HepG2 (cell line): ENCODE results near the gene TXNL4A. TPM values are rescaled to one million over a fixed set of nuclear protein-coding genes. Genes with fewer than 3 reads are reported as not detected.

Source experiments
- AGO2 ChIP-seq: fragments of 200-400 bp; formaldehyde crosslinking; optimal IDR thresholded peaks from 2 replicates; pipeline ENCODE3; 2017; ENCODE audit warnings: mild to moderate bottlenecking, low read depth, low read length, moderate library complexity
- ARNT2 ChIP-seq: sonication (generic); formaldehyde crosslinking; IDR thresholded peaks from 2 replicates; pipeline ENCODE4 v1.8.0; 2022; ENCODE audit warnings: mild to moderate bottlenecking, low read depth, missing genetic modification reagents, moderate library complexity
- ARNTL ChIP-seq: sonication (generic); formaldehyde crosslinking; IDR thresholded peaks from 2 replicates; pipeline ENCODE4 v1.4.0; 2020; ENCODE audit warnings: mild to moderate bottlenecking, missing genetic modification reagents
- CEBPG ChIP-seq: IDR thresholded peaks from 2 replicates; pipeline ENCODE4 v1.6.1; 2016
- CHD2 ChIP-seq: IDR thresholded peaks from 2 replicates; pipeline ENCODE4 v1.6.1; 2011; ENCODE audit warnings: low read depth, low read length, improper control_type of control experiment
- EEA1 ChIP-seq: sonication (generic); formaldehyde crosslinking; IDR thresholded peaks from 2 replicates; pipeline ENCODE4 v1.5.1; 2020; ENCODE audit warnings: mild to moderate bottlenecking, missing genetic modification reagents, borderline replicate concordance
- HNRNPK ChIP-seq: fragments of 200-400 bp; formaldehyde crosslinking; IDR thresholded peaks from 2 replicates; pipeline ENCODE4 v1.6.1; 2018; ENCODE audit warnings: low read length, low read depth, moderate library complexity, mild to moderate bottlenecking; ENCODE audit not compliant: poor library complexity, severe bottlenecking
- HNRNPLL ChIP-seq: fragments of 200-400 bp; formaldehyde crosslinking; IDR thresholded peaks from 2 replicates; pipeline ENCODE4 v1.6.1; 2017; ENCODE audit warnings: mild to moderate bottlenecking, low read depth, low read length; ENCODE audit not compliant: poor library complexity, severe bottlenecking
- JDP2 ChIP-seq: sonication (generic); formaldehyde crosslinking; IDR thresholded peaks from 2 replicates; pipeline ENCODE4 v1.8.1; 2022; ENCODE audit warnings: missing genetic modification reagents, borderline replicate concordance
- MLXIP ChIP-seq: sonication (generic); formaldehyde crosslinking; IDR thresholded peaks from 2 replicates; pipeline ENCODE4 v1.9.0; 2021; ENCODE audit warnings: missing genetic modification reagents, borderline replicate concordance
- REL ChIP-seq: sonication (generic); formaldehyde crosslinking; conservative IDR thresholded peaks from 2 replicates; pipeline ENCODE4 v1.8.0; 2022; ENCODE audit warnings: mild to moderate bottlenecking, missing genetic modification reagents, moderate library complexity
- SIX1 ChIP-seq: sonication (generic); formaldehyde crosslinking; IDR thresholded peaks from 2 replicates; pipeline ENCODE4 v1.4.0; 2020; ENCODE audit warnings: missing genetic modification reagents, borderline replicate concordance
- SP5 ChIP-seq: IDR thresholded peaks from 2 replicates; pipeline ENCODE4 v1.6.1; 2016; ENCODE audit warnings: low read depth, borderline replicate concordance
- ZNF232 ChIP-seq: sonication (generic); formaldehyde crosslinking; IDR thresholded peaks from 2 replicates; pipeline ENCODE4 v1.4.0; 2020; ENCODE audit warnings: missing genetic modification reagents, borderline replicate concordance
- ZNF350 ChIP-seq: sonication (generic); formaldehyde crosslinking; IDR thresholded peaks from 2 replicates; pipeline ENCODE4 v1.4.0; 2020; ENCODE audit warnings: mild to moderate bottlenecking, low read depth, missing genetic modification reagents, borderline replicate concordance
- ZNF510 ChIP-seq: sonication (generic); formaldehyde crosslinking; IDR thresholded peaks from 2 replicates; pipeline ENCODE4 v1.4.0; 2020; ENCODE audit warnings: low read depth, mild to moderate bottlenecking, missing genetic modification reagents
- ZNF598 ChIP-seq: sonication (generic); formaldehyde crosslinking; IDR thresholded peaks from 2 replicates; pipeline ENCODE4 v1.5.1; 2020; ENCODE audit warnings: mild to moderate bottlenecking, missing genetic modification reagents, borderline replicate concordance
- ZNF709 ChIP-seq: sonication (generic); formaldehyde crosslinking; IDR thresholded peaks from 2 replicates; pipeline ENCODE4 v1.5.0; 2020; ENCODE audit warnings: mild to moderate bottlenecking, missing genetic modification reagents
- ZSCAN21 ChIP-seq: sonication (generic); formaldehyde crosslinking; IDR thresholded peaks from 2 replicates; pipeline ENCODE4 v1.8.0; 2022; ENCODE audit warnings: mild to moderate bottlenecking, missing genetic modification reagents, moderate library complexity, borderline replicate concordance
- polyA plus RNA-seq, 8 experiments: library from polyadenylated mRNA; depleted of rRNA in 3 of 8; stranded (reverse) in 7 of 8; unstranded in 1 of 8; fragments of >200 nt; fragmentation: Illumina TruSeq in 4 of 8; extraction: Trizol in 4 of 8; gene quantifications; 2 replicates each; pipeline versions ENCODE4 v1.2.1 to v1.2.3, GENCODE V29; 2011 to 2016; ENCODE audit warnings: low read depth in 4 of 8, missing spikeins in 1 of 8, mixed read lengths in 1 of 8; ENCODE audit not compliant: insufficient read depth in 1 of 8
- total RNA-seq, 5 experiments: library from RNA; depleted of rRNA; stranded (reverse); fragments of >200 nt; fragmentation: Illumina TruSeq; extraction: Trizol; gene quantifications; 2 replicates each; pipeline ENCODE4 v1.2.3, GENCODE V29; 2016; ENCODE audit warnings: low read depth in 1 of 5
- TF ChIP-seq, protein P1 (sequence below): sonication (generic); formaldehyde crosslinking; IDR thresholded peaks from 2 replicates; pipeline ENCODE4 v1.8.1; 2023; ENCODE audit warnings: mild to moderate bottlenecking, inconsistent platforms, moderate library complexity, missing genetic modification reagents, borderline replicate concordance
- TF ChIP-seq, protein P2 (sequence below): sonication (generic); formaldehyde crosslinking; IDR thresholded peaks from 2 replicates; pipeline ENCODE4 v1.8.1; 2023; ENCODE audit warnings: mild to moderate bottlenecking, missing genetic modification reagents
- TF ChIP-seq, protein P3 (sequence below): sonication (generic); formaldehyde crosslinking; IDR thresholded peaks from 2 replicates; pipeline ENCODE4 v1.8.1; 2023; ENCODE audit warnings: missing genetic modification reagents, inconsistent platforms, borderline replicate concordance

The TXNL4A gene
- total and polyA plus RNA-seq, 2 of the 13 experiments (the other 11 are each of a cell fraction or from before 2014, with no cell fraction given) = 172 to 202 TPM

DNA sequence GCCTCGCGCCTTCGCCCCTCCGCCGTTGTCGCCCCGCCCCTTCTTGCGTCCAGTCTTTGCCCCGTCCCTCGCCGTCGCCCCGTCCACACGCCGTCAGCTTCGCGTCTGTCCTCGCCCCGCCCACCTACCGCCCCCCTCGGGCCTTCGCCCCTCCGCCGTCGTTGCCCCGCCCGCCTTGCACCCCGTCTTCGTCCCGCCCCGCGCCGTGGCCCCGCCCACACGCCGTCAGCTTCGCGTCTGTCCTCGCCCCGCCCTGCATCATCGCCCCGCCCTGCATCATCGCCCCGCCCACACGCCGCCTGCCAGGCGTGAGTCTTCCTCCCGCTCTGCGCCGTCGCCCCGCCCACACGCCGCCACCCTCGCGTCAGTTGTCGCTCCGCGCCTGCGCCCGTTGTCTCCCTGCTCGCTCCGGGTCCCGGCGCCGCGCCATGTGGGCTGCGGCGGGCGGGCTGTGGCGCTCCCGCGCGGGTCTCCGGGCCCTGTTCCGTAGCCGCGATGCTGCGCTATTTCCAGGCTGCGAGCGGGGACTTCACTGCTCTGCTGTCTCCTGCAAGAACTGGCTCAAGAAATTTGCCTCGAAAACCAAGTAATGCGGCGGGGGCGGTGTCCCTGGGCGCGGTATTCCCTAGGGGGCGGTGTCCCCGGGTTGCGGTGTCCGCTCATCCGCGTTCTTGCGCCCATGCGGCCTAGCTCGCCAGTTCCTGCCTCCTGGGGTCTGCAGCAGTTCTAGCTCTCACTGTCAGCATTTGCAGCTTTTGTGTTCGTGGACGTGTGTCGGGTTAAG, 45.9 kb upstream of the TXNL4A start, which contains the start of gene RBFA (continued):
- TF ChIP-seq MLXIP (no peak), ZNF232 (CRISPR knock-in tag) (peak; percentile 71; the same call in 1 of the 2 replicates), ZSCAN21 (CRISPR knock-in tag) (0 out of 2 replicates have a peak, but pooled peaks have one; percentile 54), ARNTL (CRISPR knock-in tag) (peak; percentile 76), JDP2 (CRISPR knock-in tag) (no peak), CHD2 (no peak), ZNF350 (CRISPR knock-in tag) (peak; percentile 59; the same call in 1 of the 2 replicates), ZNF598 (CRISPR knock-in tag) (peak; percentile 88; the same call in 1 of the 2 replicates), CEBPG (CRISPR knock-in tag) (no peak), ARNT2 (CRISPR knock-in tag) (peak; percentile 74), ZNF709 (CRISPR knock-in tag) (0 out of 2 replicates have a peak, but pooled peaks have one; percentile 53), ZNF510 (peak; percentile 87; the same call in 1 of the 2 replicates), HNRNPK (peak; percentile 30), SIX1 (no peak), REL (CRISPR knock-in tag) (0 out of 2 replicates have a peak, but pooled peaks have one; percentile 56), EEA1 (peak; percentile 71; the same call in 1 of the 2 replicates), AGO2 (peak; percentile 46), HNRNPLL (peak; percentile 82), SP5 (CRISPR knock-in tag) (peak; percentile 5; the same call in 1 of the 2 replicates)
- TF ChIP-seq, protein P1, sequence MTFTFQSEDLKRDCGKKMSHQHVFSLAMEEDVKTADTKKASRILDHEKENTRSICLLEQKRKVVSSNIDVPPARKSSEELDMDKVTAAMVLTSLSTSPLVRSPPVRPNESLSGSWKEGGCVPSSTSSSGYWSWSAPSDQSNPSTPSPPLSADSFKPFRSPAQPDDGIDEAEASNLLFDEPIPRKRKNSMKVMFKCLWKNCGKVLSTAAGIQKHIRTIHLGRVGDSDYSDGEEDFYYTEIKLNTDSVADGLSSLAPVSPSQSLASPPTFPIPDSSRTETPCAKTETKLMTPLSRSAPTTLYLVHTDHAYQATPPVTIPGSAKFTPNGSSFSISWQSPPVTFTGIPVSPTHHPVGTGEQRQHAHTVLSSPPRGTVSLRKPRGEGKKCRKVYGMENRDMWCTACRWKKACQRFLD (CRISPR knock-in tag) = peak; percentile 93
- TF ChIP-seq, protein P2, sequence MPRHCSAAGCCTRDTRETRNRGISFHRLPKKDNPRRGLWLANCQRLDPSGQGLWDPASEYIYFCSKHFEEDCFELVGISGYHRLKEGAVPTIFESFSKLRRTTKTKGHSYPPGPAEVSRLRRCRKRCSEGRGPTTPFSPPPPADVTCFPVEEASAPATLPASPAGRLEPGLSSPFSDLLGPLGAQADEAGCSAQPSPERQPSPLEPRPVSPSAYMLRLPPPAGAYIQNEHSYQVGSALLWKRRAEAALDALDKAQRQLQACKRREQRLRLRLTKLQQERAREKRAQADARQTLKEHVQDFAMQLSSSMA (CRISPR knock-in tag) = peak; percentile 49; the same call in 1 of the 2 replicates
- TF ChIP-seq, protein P3, sequence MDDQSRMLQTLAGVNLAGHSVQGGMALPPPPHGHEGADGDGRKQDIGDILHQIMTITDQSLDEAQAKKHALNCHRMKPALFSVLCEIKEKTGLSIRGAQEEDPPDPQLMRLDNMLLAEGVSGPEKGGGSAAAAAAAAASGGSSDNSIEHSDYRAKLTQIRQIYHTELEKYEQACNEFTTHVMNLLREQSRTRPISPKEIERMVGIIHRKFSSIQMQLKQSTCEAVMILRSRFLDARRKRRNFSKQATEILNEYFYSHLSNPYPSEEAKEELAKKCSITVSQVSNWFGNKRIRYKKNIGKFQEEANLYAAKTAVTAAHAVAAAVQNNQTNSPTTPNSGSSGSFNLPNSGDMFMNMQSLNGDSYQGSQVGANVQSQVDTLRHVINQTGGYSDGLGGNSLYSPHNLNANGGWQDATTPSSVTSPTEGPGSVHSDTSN = 0 out of 2 replicates have a peak, but pooled peaks have one; percentile 33
